Subcutaneous adipose tissue (tissue), 4 donors: ENCODE results near the gene SMARCA1. TPM values are rescaled to one million over a fixed set of nuclear protein-coding genes. Genes with fewer than 3 reads are reported as not detected.

ENCODE experiments used
- total RNA-seq, 4 donors: library from RNA; depleted of rRNA; stranded (reverse); fragments of >200 nt; gene quantifications; one replicate each; pipeline ENCODE4 v1.1.0, GENCODE V29; 2016
- TF ChIP-seq, protein P1 (sequence below): fragments of 450-650 bp; IDR thresholded peaks from one replicate; pipeline ENCODE4 v1.5.1; 2016; ENCODE audit warnings: low read depth, mild to moderate bottlenecking, control low read depth, antibody characterized with exemption, moderate library complexity

The SMARCA1 gene, protein sequence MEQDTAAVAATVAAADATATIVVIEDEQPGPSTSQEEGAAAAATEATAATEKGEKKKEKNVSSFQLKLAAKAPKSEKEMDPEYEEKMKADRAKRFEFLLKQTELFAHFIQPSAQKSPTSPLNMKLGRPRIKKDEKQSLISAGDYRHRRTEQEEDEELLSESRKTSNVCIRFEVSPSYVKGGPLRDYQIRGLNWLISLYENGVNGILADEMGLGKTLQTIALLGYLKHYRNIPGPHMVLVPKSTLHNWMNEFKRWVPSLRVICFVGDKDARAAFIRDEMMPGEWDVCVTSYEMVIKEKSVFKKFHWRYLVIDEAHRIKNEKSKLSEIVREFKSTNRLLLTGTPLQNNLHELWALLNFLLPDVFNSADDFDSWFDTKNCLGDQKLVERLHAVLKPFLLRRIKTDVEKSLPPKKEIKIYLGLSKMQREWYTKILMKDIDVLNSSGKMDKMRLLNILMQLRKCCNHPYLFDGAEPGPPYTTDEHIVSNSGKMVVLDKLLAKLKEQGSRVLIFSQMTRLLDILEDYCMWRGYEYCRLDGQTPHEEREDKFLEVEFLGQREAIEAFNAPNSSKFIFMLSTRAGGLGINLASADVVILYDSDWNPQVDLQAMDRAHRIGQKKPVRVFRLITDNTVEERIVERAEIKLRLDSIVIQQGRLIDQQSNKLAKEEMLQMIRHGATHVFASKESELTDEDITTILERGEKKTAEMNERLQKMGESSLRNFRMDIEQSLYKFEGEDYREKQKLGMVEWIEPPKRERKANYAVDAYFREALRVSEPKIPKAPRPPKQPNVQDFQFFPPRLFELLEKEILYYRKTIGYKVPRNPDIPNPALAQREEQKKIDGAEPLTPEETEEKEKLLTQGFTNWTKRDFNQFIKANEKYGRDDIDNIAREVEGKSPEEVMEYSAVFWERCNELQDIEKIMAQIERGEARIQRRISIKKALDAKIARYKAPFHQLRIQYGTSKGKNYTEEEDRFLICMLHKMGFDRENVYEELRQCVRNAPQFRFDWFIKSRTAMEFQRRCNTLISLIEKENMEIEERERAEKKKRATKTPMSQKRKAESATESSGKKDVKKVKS
- total RNA-seq: 10 to 100 TPM; 28.8 to 39.9 (median 37.7) TPM

DNA sequence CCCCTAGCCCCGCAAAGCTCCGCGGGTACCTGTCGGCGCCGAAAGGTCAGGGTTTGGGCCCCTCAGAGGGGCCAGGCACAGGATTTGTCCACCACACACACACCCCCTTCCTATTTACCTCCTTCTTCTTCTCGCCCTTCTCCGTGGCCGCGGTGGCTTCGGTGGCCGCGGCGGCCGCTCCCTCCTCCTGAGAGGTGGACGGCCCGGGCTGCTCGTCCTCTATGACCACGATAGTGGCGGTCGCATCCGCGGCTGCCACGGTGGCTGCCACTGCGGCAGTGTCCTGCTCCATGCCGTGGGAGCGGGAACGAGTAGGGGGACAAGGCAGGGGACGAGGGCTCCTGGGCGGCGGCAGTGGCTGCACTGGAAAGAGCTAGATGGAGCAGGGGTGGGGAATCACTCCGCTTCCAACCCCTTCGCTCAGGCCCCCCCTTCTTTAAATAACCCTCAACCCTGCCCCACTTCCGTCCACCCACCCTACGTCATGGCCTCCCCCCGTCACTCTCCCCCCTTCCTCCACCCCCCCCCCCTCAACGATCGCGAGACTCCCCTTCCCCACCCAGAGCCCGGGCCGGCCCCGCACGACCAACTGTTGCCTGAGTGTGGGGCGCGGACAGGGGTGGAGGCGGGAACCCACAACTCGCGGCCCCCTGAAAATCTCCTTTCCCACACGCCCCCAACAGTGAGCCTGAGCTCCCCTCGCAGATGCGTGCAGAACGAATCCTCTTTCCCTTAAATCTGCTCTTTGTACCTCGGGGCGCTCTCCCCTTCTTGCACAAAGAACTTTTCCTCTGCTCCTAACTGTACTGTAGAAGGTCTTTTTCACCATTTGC lies at the start of gene SMARCA1:
Gene SMARCA1 (minus strand): TSS at position 412 of the 833 bp plus-strand sequence. CDS start 120 bp downstream, at position 292.
- TF ChIP-seq, protein P1, sequence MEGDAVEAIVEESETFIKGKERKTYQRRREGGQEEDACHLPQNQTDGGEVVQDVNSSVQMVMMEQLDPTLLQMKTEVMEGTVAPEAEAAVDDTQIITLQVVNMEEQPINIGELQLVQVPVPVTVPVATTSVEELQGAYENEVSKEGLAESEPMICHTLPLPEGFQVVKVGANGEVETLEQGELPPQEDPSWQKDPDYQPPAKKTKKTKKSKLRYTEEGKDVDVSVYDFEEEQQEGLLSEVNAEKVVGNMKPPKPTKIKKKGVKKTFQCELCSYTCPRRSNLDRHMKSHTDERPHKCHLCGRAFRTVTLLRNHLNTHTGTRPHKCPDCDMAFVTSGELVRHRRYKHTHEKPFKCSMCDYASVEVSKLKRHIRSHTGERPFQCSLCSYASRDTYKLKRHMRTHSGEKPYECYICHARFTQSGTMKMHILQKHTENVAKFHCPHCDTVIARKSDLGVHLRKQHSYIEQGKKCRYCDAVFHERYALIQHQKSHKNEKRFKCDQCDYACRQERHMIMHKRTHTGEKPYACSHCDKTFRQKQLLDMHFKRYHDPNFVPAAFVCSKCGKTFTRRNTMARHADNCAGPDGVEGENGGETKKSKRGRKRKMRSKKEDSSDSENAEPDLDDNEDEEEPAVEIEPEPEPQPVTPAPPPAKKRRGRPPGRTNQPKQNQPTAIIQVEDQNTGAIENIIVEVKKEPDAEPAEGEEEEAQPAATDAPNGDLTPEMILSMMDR: no peak

DNA sequence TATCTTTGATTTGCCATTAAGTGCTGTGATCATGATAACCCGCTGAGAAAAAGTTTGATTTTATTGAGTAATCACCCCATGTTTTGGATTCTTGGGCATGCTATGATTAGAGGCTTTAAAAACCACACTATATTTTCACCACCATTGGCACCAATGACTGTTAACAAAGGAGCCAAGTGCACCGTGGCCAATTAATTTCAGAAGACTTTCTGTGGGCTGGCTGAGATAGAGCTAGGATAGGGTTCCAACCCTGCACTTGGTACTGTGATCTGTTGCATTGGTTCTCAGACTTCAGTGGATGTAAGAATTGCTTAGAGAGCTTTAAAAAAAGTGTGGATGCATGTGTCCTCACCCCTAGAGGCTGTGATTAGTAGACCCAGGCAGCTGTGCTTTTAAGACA lies 49.1 kb upstream of the SMARCA1 start:
- TF ChIP-seq, protein P1: no peak

DNA sequence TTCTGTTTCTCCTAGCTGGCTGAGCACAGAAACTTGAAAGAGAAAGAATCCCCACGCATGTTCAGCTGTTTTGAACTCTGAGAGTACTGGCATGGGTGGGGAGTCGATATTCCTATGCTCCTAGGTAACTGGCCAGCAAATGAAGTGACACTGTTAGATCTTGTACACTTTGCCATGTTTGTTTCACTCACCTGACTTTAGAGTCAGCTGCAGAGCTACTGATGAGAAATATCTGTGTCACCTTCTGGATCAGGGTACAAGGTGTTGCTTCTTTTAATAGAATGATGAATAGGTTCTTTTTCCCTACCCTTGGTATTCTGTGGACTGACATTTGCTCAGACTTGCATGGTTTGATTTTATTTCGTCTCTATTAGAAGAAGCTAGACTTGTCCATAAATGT lies 45.1 kb upstream of the SMARCA1 start:
- TF ChIP-seq, protein P1: no peak

DNA sequence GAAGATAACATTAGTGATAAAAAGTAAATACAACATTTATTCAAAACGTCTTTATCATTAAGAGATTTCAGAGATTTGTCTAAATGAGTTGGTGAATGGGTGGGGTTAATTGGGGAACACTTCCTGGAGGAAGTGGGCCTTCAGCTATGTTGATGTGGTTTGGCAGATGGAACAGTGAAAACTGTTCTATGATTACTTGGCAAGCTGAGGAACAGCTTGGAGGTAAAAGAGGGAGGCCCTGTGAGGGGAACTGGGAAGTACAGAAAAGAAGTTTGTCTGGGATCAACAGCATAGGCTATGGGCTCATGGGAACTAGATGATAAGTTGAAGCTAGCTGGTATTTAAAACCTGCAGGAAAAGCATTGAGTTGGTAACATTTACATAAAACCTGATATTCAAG lies 42.8 kb upstream of the SMARCA1 start:
- TF ChIP-seq, protein P1: no peak

DNA sequence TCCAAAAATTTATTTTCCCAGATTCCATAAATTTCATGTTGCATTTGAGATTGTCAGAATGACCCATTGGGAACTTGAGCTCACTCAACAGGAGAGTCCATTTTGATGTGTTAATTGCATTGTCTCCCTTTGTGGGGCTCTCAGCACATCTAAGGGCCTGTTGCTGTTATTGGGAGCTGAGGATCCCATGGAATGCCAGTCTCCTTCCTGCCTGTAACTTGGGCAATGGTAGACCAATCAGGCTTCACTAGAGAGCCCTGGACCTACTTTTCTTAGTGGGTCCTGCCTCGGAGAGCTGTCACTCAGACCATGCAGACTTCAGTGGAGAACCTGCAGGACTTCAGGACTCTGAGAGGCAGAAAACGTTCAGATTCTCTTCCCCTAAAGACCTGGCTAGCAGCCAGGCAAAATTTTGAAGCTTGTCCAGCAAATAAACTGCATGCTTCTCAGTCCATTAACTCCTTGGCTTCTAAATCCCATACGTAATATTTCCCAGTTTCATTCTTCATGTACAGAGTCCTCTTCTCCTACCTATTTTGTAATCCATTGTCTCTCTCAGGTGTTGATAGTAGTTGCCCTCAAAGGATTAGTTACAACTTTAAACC lies 41.9 kb upstream of the SMARCA1 start:
- TF ChIP-seq, protein P1: no peak

DNA sequence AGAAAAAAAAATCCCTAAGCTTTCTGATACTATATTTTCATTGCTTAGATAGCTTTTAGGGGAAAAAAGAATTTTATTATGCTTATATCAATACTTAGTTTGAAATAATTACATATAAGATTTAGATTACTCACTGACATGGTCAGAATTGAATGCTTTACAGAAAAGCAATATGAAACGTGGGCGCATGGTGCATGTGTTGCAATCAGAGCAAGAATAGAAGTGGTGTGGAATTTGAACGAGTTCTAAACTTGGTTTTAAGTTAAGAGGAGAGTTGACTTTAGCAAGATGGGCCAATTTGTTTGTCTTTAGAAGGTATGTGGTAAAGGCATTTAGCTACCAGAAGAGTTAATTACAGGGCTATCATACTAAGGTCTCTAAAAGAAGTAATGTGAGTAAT lies 38.2 kb upstream of the SMARCA1 start:
- TF ChIP-seq, protein P1: no peak
